ENCODE measurements around the gene TSPO2. TPM values are rescaled to one million over a fixed set of nuclear protein-coding genes. Genes with fewer than 3 reads are reported as not detected.

TSPO2 gene
- total and polyA plus RNA-seq, 2 donors (not counting 3 experiments of a cell fraction or from before 2014, with no cell fraction given) = not detected

DNA sequence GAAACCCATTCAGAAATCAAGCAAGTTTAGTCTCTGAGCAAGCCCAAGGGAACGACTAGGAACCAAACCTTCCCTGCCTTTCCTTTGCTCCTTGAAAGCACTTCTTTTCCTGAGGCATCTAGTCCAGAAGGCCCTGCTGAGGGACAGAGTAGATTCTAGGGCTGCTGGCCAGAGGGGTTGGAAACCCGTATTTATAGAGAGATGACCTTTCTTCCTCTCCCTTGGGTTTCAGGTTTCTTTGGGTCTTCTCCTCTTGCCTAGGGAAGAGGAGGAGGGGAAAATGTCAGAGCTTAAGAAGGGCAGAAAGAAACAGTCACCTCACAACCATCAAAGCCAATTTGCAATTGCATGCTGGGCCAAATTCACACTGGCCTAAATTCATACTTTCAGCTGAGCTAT lies 16.5 kb downstream of the TSPO2 start:
- POLR2A ChIA-PET = no interaction called here
- no peak overlapping the region for H3K4me2 ChIP-seq (ENCODE audit: insufficient read depth, low read length)
- H3K4me3 ChIP-seq (replicated peaks in 1 of 3; ENCODE audit: insufficient read depth in 1 of 3, low read depth in 1 of 3, low read length in 3 of 3) = no peak overlapping the region
- no peaks in the 10 kb centered on the region for H3K79me2 ChIP-seq (ENCODE audit: control insufficient read depth, insufficient read depth, low read length)
- FAIRE-seq = no peak
- no peak overlapping the region for H3K9ac ChIP-seq (replicated peaks; ENCODE audit: extremely low read depth, insufficient read depth, low read length)
- intact Hi-C loops (cut with micrococcal nuclease) = no loop called here
- no peak for TF ChIP-seq JUN (IDR thresholded peaks at IDR 0.05; ENCODE audit: borderline replicate concordance, insufficient read depth, insufficient read length, low read depth)
- no peak for TF ChIP-seq MYC (IDR thresholded peaks at IDR 0.05; ENCODE audit: low read depth, low read length)
- TF ChIP-seq GATA2 (IDR thresholded peaks at IDR 0.05; ENCODE audit: insufficient read depth, insufficient read length, low read depth, low read length) = no peak
- TF ChIP-seq, protein P1, sequence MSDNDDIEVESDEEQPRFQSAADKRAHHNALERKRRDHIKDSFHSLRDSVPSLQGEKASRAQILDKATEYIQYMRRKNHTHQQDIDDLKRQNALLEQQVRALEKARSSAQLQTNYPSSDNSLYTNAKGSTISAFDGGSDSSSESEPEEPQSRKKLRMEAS (IDR thresholded peaks at IDR 0.05; ENCODE audit: insufficient read depth, insufficient read length) = no peak
- no peak for TF ChIP-seq POLR2A (IDR thresholded peaks at IDR 0.05; ENCODE audit: low read depth, low read length)
- no peak for TF ChIP-seq EZH2 (IDR thresholded peaks at IDR 0.05; ENCODE audit: borderline replicate concordance, low read depth, low read length, severe bottlenecking)
- no peak for TF ChIP-seq FOS (IDR thresholded peaks at IDR 0.05; ENCODE audit: borderline replicate concordance, insufficient read depth, low read length)
- no peak for TF ChIP-seq POLR2AphosphoS5 (IDR thresholded peaks at IDR 0.05; ENCODE audit: insufficient read depth, low read depth, low read length)
- TF ChIP-seq, protein P2, sequence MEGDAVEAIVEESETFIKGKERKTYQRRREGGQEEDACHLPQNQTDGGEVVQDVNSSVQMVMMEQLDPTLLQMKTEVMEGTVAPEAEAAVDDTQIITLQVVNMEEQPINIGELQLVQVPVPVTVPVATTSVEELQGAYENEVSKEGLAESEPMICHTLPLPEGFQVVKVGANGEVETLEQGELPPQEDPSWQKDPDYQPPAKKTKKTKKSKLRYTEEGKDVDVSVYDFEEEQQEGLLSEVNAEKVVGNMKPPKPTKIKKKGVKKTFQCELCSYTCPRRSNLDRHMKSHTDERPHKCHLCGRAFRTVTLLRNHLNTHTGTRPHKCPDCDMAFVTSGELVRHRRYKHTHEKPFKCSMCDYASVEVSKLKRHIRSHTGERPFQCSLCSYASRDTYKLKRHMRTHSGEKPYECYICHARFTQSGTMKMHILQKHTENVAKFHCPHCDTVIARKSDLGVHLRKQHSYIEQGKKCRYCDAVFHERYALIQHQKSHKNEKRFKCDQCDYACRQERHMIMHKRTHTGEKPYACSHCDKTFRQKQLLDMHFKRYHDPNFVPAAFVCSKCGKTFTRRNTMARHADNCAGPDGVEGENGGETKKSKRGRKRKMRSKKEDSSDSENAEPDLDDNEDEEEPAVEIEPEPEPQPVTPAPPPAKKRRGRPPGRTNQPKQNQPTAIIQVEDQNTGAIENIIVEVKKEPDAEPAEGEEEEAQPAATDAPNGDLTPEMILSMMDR (IDR thresholded peaks at IDR 0.05; ENCODE audit: extremely low read depth in 1 of 2, insufficient read depth in 1 of 2, low read depth in 1 of 2, low read length in 2 of 2) = no peak
- H4K20me1 ChIP-seq (replicated peaks; ENCODE audit: control insufficient read depth, extremely low read depth, insufficient read depth, low read length) = no peaks in the 10 kb centered on the region
- no peaks in the 10 kb centered on the region for H3K36me3 ChIP-seq (ENCODE audit: control insufficient read depth in 2 of 2, extremely low read depth in 1 of 2, insufficient read depth in 2 of 2, low read length in 2 of 2)
- no peak overlapping the region for H2AFZ ChIP-seq (ENCODE audit: low read depth, low read length)
- dilution Hi-C loops (cut with MboI; ENCODE audit: extremely low pct_ligation_motif_present, low sequenced_read_pairs) = no loop called here
- H3K9me1 ChIP-seq (replicated peaks; ENCODE audit: control insufficient read depth, extremely low read depth, insufficient read depth, low read length) = no peaks in the 10 kb centered on the region
- H3K27ac ChIP-seq (ENCODE audit: insufficient read depth, low read depth, low read length) = no peak overlapping the region
- BruUV-seq (replicated peaks) = no TSS peak
- no peaks in the 10 kb centered on the region for H3K9me3 ChIP-seq (replicated peaks; ENCODE audit: control insufficient read depth, insufficient read depth, low read length)
- DNase-seq (ENCODE audit: low read depth, low spot score) = no peak
- CTCF ChIA-PET = interaction anchor here (1.0 kb wide), 1 partner anchor 123 kb away, joined by 3 read pairs; no protein-coding TSS in a partner anchor
- H3K4me1 ChIP-seq (ENCODE audit: control insufficient read depth, extremely low read depth, insufficient read depth, low read length) = peaks cover 5% of the 10 kb centered on the region
- peaks cover 0 to 3% of the 10 kb centered on the region in 2 experiments for H3K27me3 ChIP-seq (ENCODE audit: control insufficient read depth in 2 of 2, insufficient read depth in 2 of 2, low read length in 2 of 2)
